ENCODE measurements around the gene RNF112.
A peak's percentile ranks its signal among the peaks of the same experiment; 100 is the strongest.

Gene RNF112

DNA sequence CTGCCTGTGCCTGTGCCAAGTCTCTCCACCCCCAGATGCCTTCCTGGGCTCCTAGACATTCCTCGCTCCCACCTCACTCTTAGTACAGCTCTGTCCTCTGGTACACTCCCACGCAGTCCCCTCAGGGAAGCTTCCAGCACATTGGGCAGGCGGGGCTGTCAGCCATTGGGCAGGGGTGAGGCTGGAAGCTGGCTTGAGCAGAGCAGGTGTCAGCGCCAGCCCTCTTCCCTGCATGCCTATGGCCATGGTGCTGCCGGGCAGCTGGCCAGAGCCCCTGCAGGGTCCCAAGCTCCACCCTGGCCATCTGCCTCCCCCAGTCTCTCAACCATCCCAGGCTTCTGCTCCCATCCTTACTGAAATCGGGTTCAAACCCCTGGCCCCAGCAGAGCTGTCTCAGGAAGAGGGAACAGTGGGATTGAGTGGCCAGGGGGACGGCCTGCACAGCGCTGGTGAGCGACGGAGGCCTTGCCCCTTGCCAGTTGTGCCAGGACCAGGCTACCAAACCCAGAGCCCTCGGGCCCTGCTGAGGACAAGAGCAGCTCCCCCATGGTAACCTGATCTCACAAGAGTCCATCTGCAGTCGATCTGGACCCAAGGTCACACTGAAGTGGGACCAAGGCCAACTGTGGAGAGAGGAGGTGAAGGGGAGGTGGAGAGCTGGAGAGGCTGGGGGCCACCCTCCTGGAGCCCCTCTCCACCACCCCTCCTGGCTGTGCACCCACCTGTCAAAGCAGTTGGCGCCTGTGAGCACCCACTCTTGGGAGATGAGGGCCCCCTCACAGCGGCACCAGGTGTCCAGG is 46.1 kb upstream of the RNF112 start:
- Histone ChIP-seq H3K4me3 (no peak overlapping the region), H3K27ac (no peak overlapping the region)
- no peak for TF ChIP-seq CTCF (IDR thresholded peaks at IDR 0.05)
- DNase-seq (ENCODE audit: low spot score): no peak

DNA sequence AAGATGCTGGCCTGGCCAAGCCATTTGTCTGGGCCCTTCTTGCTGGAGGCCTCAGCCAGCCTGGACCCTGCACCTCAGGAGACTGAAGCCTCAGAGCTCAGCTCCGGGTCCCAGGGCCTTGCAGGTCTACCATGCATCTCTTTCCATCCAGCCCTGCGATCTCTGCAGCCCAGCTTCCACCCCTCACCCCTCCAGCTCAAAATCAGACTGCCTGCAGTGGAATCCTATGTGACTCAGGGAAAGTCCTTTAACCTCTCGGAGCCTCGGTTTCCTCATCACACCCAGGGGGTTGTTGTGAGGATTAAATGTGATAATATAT is 45.6 kb upstream of the RNF112 start:
- no peak for DNase-seq (ENCODE audit: low spot score)
- TF ChIP-seq CTCF (IDR thresholded peaks at IDR 0.05): no peak
- Histone ChIP-seq H3K4me3 (no peak overlapping the region), H3K27ac (no peak overlapping the region)

DNA sequence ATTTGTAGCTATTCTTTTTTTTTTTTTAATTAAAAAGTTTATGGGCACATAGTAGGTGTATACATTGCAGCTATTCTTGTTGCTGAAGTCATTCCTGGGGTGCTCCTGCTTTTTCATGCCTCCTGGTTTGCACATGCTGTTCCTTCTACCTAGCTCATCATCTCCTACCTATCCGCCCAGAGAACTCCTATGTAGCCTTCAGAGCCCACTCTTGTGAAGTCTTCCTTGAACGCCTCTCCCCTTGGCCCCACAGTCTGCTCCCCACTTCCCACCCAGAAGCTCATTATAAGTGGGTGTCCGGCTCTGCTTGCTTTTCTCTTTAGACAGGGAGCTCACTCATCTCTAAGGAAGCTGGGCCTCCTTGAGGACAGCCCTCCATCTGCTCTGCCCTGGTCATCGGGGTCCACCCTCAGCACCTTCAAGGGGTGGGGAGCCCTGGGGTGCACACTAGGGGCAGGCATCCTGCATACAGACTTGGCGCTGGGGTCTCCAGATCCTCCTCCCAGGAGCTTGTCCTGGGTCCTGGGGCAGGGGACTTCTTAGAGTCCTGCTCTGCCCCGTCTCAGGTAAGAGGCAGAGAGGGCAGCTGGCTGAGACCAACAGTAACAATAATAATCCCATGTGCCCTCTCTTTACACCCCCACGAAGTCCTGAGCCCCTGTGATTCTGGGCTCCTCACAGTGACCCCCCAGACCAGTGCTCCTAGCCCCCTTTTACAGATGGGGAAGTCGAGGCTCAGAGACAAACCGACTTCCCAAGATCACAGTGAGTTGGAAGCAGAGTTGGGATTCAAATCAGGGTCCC is 45.0 kb upstream of the RNF112 start:
- Histone ChIP-seq H3K4me3 (no peak overlapping the region), H3K27ac (no peak overlapping the region)
- no peak for TF ChIP-seq CTCF (IDR thresholded peaks at IDR 0.05)
- no peak for DNase-seq (ENCODE audit: low spot score)

DNA sequence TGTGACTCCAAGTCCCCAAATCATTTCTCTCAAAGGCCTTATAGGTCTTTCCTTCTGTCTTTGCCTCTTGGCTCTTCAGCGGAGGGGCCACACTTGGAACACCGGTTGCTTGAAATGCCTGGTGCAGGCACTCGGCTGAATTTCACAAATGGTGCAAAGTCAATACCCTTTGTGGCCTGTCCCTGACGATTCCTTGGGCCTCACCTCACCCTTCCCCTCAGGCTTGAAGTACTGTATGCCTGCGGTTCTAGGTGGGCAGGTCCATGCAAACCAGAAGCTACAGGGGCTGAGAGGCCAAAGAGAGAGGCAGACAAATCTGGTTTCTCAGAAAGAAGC is 44.4 kb upstream of the RNF112 start:
- no peak for DNase-seq (ENCODE audit: low spot score)
- TF ChIP-seq CTCF (IDR thresholded peaks at IDR 0.05): no peak
- Histone ChIP-seq H3K4me3 (no peak overlapping the region), H3K27ac (no peak overlapping the region)

DNA sequence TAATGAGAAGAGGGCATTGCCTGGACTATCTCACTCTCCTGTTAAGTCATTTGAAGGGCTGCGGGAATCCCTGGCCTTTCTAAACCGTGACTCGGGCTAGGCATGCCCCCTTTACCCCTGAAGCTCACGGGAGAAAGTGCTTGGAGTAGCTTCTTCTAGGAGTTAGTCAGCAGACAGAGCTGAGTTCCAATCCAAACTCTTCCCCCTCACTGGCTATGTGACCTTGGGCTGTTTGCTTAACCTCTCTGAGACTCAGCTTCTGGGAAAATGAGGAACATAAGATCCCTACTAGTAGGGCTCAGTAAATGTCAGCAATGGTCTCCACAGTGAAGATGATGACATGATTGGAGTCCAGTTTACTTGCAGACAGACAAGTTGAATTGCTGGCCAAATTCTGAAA is 42.8 kb upstream of the RNF112 start:
- TF ChIP-seq CTCF (IDR thresholded peaks at IDR 0.05): no peak
- no peak overlapping the region for H3K4me3 ChIP-seq
- H3K27ac ChIP-seq: peak overlapping the region in 1 of 2 donors; percentile 52
- no peak for DNase-seq (ENCODE audit: low spot score)

DNA sequence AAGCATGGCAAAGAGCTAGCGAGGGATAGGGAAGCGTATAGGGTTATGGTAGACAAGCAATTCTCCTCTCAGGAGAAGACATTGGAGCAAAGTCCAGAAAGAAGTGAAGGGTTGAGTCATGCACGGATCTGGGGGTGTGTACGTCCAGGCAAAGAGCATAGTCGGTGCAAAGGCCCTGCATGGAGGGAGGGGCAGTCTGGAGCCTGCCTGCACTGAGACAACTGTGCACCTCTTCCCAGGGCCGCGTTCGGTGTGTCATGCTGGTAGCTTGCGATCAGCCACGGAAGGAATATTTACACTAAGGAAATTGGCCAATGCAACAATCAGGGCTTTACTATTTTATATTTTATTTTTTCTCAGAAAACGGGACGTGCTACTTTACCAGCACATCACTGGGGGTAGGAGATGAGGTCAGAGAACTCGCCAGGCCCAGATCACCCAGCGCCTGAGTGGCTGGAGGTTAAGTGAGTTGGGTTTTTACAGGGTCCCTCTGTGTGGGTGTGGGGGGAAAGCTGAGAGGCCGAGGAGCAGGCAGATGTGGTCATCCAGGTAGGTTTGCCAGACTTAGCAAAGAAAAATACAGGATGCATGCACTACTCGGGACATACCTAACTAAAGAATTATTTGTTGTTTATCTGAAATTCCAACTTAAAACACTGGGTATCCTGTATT is 41.8 kb upstream of the RNF112 start:
- DNase-seq (ENCODE audit: low spot score): peak; percentile 65
- no peak for TF ChIP-seq CTCF (IDR thresholded peaks at IDR 0.05)
- H3K27ac ChIP-seq: peak overlapping the region in 1 of 2 donors; percentile 29
- H3K4me3 ChIP-seq: no peak overlapping the region

All from coronary artery (tissue), 2 donors.